Osteoblast (primary cell): Measurements from ENCODE around the gene MFSD11. TPM values are rescaled to one million over a fixed set of nuclear protein-coding genes. Genes with fewer than 3 reads are reported as not detected.

Experiments
- DNase-seq: peaks from one replicate; pipeline ENCODE4 v3.0.0; 2011; ENCODE audit warnings: low spot score, mixed read lengths; ENCODE audit not compliant: insufficient read length; ENCODE audit errors: missing footprints
- H2AFZ ChIP-seq: 2 replicates; pipeline ENCODE4 v1.6.0; 2011; ENCODE audit warnings: mild to moderate bottlenecking, low read length
- H3K27ac ChIP-seq: 2 replicates; pipeline ENCODE4 v1.5.1; 2011; ENCODE audit warnings: mild to moderate bottlenecking, low read depth, low read length, moderate library complexity
- H3K27me3 ChIP-seq: 2 replicates; pipeline ENCODE4 v1.6.0; 2012; ENCODE audit warnings: mild to moderate bottlenecking, control low read depth, inconsistent platforms, low read length, moderate library complexity; ENCODE audit not compliant: insufficient read depth
- H3K36me3 ChIP-seq: 2 replicates; pipeline ENCODE4 v1.5.1; 2011; ENCODE audit warnings: mild to moderate bottlenecking, low read length, control low read depth, moderate library complexity; ENCODE audit not compliant: insufficient read depth
- H3K4me1 ChIP-seq: 2 replicates; pipeline ENCODE4 v1.5.1; 2011; ENCODE audit warnings: mild to moderate bottlenecking, low read length, control low read depth, moderate library complexity; ENCODE audit not compliant: insufficient read depth
- H3K4me2 ChIP-seq: 2 replicates; pipeline ENCODE4 v1.6.0; 2011; ENCODE audit warnings: mild to moderate bottlenecking, low read length; ENCODE audit not compliant: insufficient read depth
- H3K4me3 ChIP-seq: fragments of 200-600 bp; sonication (generic); 3 replicates; pipeline ENCODE4 v1.5.1; 2012; ENCODE audit warnings: mild to moderate bottlenecking, low read length, inconsistent platforms; ENCODE audit not compliant: insufficient read depth
- H3K79me2 ChIP-seq: 2 replicates; pipeline ENCODE4 v1.6.0; 2012; ENCODE audit warnings: mild to moderate bottlenecking, low read length, control low read depth, inconsistent platforms; ENCODE audit not compliant: insufficient read depth
- H3K9me3 ChIP-seq: 2 replicates; pipeline ENCODE4 v1.5.1; 2011; ENCODE audit warnings: low read depth, low read length, control low read depth
- H4K20me1 ChIP-seq: 2 replicates; pipeline ENCODE4 v1.6.0; 2012; ENCODE audit warnings: mild to moderate bottlenecking, low read length, control low read depth; ENCODE audit not compliant: insufficient read depth
- CTCF ChIP-seq: IDR thresholded peaks from 2 replicates; pipeline ENCODE4 v1.5.1; 2011; ENCODE audit warnings: mild to moderate bottlenecking, low read depth, low read length, moderate library complexity; ENCODE audit errors: extremely low read depth
- small RNA-seq: library from RNA; depleted of rRNA; stranded (forward); fragments of <200 nt; gene quantifications from one replicate; pipeline ENCODE3, GENCODE V24; 2012
- total RNA-seq: library from RNA; depleted of rRNA; stranded (reverse); fragments of >200 nt; gene quantifications from 2 replicates; pipeline ENCODE4 v1.2.3, GENCODE V29; 2012

MFSD11 gene
- total RNA-seq, 1 donor, result 42.0 TPM

DNA sequence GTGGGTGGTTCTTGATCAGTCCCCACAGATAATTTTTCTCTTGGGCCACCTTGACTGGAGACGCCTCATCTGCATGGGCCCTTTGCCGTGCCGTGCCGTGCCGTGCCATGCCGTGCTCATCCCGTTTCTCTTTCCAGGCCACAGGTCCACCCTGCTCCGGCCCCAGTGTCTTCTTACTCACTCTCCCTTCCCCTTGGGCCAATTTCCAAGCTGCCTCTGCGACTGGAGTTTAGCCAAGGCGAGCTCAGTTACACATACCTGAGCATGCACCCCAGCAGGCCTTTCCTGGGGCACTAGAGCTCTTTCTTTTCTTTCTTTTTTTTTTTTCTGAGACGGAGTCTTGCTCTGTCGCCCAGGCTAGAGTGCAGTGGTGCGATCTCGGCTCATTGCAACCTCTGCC, 89.8 kb downstream of the MFSD11 start:
- no peaks in the 10 kb centered on the region for H3K4me1 ChIP-seq
- no peak overlapping the region for H2AFZ ChIP-seq
- H3K36me3 ChIP-seq, result no peaks in the 10 kb centered on the region
- no peak for DNase-seq
- no peak overlapping the region for H3K4me3 ChIP-seq
- H3K27ac ChIP-seq, result no peak overlapping the region
- no peaks in the 10 kb centered on the region for H4K20me1 ChIP-seq
- TF ChIP-seq CTCF, result no peak
- peaks cover 2% of the 10 kb centered on the region for H3K27me3 ChIP-seq
- no peak overlapping the region for H3K4me2 ChIP-seq
- H3K79me2 ChIP-seq, result no peaks in the 10 kb centered on the region
- no peaks in the 10 kb centered on the region for H3K9me3 ChIP-seq

Small RNA genes lying within 50 kb of the gene (small RNA-seq; reads per million reads assigned to genes)
- gene AC005837.3 (not detected), gene RF02271 (not detected), gene RNU6-97P (not detected), gene RNY4P36 (not detected)

Other genes starting within 250 kb of the MFSD11 start
- gene RHBDF2, start 236.7 kb upstream of the MFSD11 start, total RNA-seq, result 7.1 and 8.3 TPM in 2 replicates
- gene CYGB, start 200.4 kb upstream of the MFSD11 start, total RNA-seq, result 39.1 and 74.0 TPM in 2 replicates
- 4.0 and 5.3 TPM in 2 replicates for gene PRCD, start 198.1 kb upstream of the MFSD11 start, total RNA-seq
- 0.36 and 0.59 TPM in 2 replicates for gene ST6GALNAC2, start 152.3 kb upstream of the MFSD11 start, total RNA-seq
- 0.72 TPM in 1 of 2 replicates, not detected in the other for gene ST6GALNAC1, start 94.4 kb upstream of the MFSD11 start, total RNA-seq
- gene MXRA7, start 27.2 kb upstream of the MFSD11 start, total RNA-seq, result 352 and 388 TPM in 2 replicates
- gene JMJD6, start 11.5 kb upstream of the MFSD11 start, total RNA-seq, result 18.8 and 21.5 TPM in 2 replicates
- gene METTL23, start 11.3 kb upstream of the MFSD11 start, total RNA-seq, result 25.7 and 28.6 TPM in 2 replicates
- gene SRSF2, start 788 bp upstream of the MFSD11 start, total RNA-seq, result 88.7 and 102 TPM in 2 replicates
- gene MGAT5B, start 130.3 kb downstream of the MFSD11 start, total RNA-seq, result 0.36 and 0.59 TPM in 2 replicates